GM12878 (cell line): Measurements from ENCODE around the gene C1orf198.

Experiments used
- EZH2 ChIP-seq: IDR thresholded peaks from 2 replicates; pipeline ENCODE4 v1.6.1; 2012; ENCODE audit warnings: low read depth, mild to moderate bottlenecking, control low read depth, inconsistent platforms, low read length, borderline replicate concordance; ENCODE audit not compliant: control insufficient read depth
- POLR2A ChIP-seq: IDR thresholded peaks from 2 replicates; pipeline ENCODE4 v1.6.1; 2011; ENCODE audit warnings: low read depth, mild to moderate bottlenecking, low read length
- POLR2AphosphoS2 ChIP-seq: IDR thresholded peaks from 2 replicates; pipeline ENCODE4 v1.6.1; 2011; ENCODE audit warnings: low read depth, mild to moderate bottlenecking, low read length, improper control_type of control experiment, moderate library complexity
- YBX1 ChIP-seq: fragments of 450-650 bp; IDR thresholded peaks from 2 replicates; pipeline ENCODE4 v1.6.1; 2016; ENCODE audit warnings: antibody characterized with exemption
- TF ChIP-seq, protein P1 (sequence below), 3 experiments: IDR thresholded peaks in 2 of 3; conservative IDR thresholded peaks in 1 of 3; 2 replicates each; pipeline ENCODE4 v1.5.1; 2011; ENCODE audit warnings: low read depth in 3 of 3, low read length in 3 of 3, mild to moderate bottlenecking in 3 of 3, control low read depth in 2 of 3, moderate library complexity in 2 of 3, inconsistent platforms in 1 of 3, mixed read lengths in 1 of 3; ENCODE audit not compliant: control insufficient read depth in 2 of 3, insufficient read depth in 1 of 3; ENCODE audit errors: extremely low read depth in 1 of 3

DNA sequence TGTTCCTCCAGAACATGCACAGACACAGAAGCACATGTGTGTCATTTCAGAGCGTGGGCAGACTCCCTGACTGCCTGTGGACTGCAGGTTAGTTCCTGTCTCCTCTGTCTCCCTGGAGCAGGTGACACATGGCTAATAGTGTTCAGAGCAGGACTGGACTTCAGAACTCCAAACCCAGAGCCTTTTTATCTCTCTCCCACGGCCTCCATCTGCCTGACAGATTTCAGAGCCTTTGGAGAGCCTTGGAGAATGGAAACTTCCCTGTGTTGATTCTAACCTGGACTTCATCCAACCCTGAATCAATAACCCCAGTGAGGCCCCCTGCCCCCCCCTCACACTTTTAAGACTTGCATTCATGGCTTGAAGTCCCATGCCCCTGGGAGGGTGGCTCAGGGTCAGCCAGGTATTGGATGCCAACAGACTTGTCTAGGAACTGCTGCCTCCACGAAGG is 44.4 kb downstream of the C1orf198 start:
- TF ChIP-seq EZH2 (no peak), POLR2AphosphoS2 (no peak), POLR2A (no peak), YBX1 (no peak)
- TF ChIP-seq, protein P1, sequence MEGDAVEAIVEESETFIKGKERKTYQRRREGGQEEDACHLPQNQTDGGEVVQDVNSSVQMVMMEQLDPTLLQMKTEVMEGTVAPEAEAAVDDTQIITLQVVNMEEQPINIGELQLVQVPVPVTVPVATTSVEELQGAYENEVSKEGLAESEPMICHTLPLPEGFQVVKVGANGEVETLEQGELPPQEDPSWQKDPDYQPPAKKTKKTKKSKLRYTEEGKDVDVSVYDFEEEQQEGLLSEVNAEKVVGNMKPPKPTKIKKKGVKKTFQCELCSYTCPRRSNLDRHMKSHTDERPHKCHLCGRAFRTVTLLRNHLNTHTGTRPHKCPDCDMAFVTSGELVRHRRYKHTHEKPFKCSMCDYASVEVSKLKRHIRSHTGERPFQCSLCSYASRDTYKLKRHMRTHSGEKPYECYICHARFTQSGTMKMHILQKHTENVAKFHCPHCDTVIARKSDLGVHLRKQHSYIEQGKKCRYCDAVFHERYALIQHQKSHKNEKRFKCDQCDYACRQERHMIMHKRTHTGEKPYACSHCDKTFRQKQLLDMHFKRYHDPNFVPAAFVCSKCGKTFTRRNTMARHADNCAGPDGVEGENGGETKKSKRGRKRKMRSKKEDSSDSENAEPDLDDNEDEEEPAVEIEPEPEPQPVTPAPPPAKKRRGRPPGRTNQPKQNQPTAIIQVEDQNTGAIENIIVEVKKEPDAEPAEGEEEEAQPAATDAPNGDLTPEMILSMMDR (IDR thresholded peaks at IDR 0.05 in 2 of 3, conservative IDR thresholded peaks at IDR 0.05 in 1 of 3; ENCODE audit: control insufficient read depth in 2 of 3, extremely low read depth in 1 of 3, insufficient read depth in 1 of 3, low read depth in 3 of 3, low read length in 3 of 3), result no peak
